GM13977 (cell line): ENCODE results near the gene SIPA1L2.

ENCODE experiments used
- DNase-seq: peaks from one replicate; pipeline ENCODE4 v3.0.0; 2012; ENCODE audit warnings: low spot score
- CTCF ChIP-seq: IDR thresholded peaks from 2 replicates; pipeline ENCODE4 v1.5.1; 2012; ENCODE audit warnings: mild to moderate bottlenecking, control low read depth; ENCODE audit not compliant: insufficient read depth; ENCODE audit errors: extremely low read depth, missing control alignments
- in situ Hi-C: fragments of 300-500 bp; cut with MboI; formaldehyde crosslinking; loops from one replicate; pipeline ENCODE4 v1.12.0; 2022; ENCODE audit warnings: low sequenced_read_pairs, low pct_unique_long_range_greater_than_20kb, mixed read lengths, inconsistent platforms; ENCODE audit not compliant: unreplicated experiment

SIPA1L2 gene

GRCh38 chr1:232634096-232634495 is 4.2 kb upstream of the SIPA1L2 start:
- no peak for TF ChIP-seq CTCF
- no peak for DNase-seq
- in situ Hi-C loops: loop anchor here (10.0 kb wide), 1 partner anchor 601 kb away; no protein-coding TSS in a partner anchor

- DNase-seq: no peak
- in situ Hi-C loops: loop anchor here (10.0 kb wide), 1 partner anchor 604 kb away; no protein-coding TSS in a partner anchor
- TF ChIP-seq CTCF: no peak
These were observed 912 bp upstream of the SIPA1L2 start for GRCh38 chr1:232630894-232631195.

- in situ Hi-C loops: loop anchor here (10.0 kb wide), 1 partner anchor 605 kb away; no protein-coding TSS in a partner anchor
- peak; percentile 20 for DNase-seq
These were observed 485 bp downstream of the SIPA1L2 start for GRCh38 chr1:232629250-232630046.

GRCh38 chr1:232628335-232629249 is 1.3 kb downstream of the SIPA1L2 start:
- in situ Hi-C loops: no loop called here
- no peak for TF ChIP-seq CTCF
- no peak for DNase-seq

More at GRCh38 chr1:232629250-232630046, 485 bp downstream of the SIPA1L2 start:
- no peak for TF ChIP-seq CTCF

GRCh38 chr1:232627645-232628334 is 2.1 kb downstream of the SIPA1L2 start:
- in situ Hi-C loops: no loop called here
- no peak for TF ChIP-seq CTCF
- DNase-seq: no peak

GRCh38 chr1:232627171-232627570 is 2.8 kb downstream of the SIPA1L2 start:
- no peak for DNase-seq
- TF ChIP-seq CTCF: no peak
- in situ Hi-C loops: no loop called here
